HUES48 (cell line): ENCODE measurements around the gene YPEL2.
"Not testable (repeated sequence)": the region's sequence is repeated elsewhere in the genome, so short reads cannot be mapped to it uniquely, and the experiment has no call there.

ENCODE experiments used
- H3K27ac ChIP-seq: one replicate; pipeline ENCODE4 v1.7.0; 2013; ENCODE audit warnings: low read depth, low read length, inconsistent platforms
- H3K27me3 ChIP-seq: 2 replicates; pipeline ENCODE4 v1.6.1; 2013; ENCODE audit warnings: mild to moderate bottlenecking, low read length; ENCODE audit not compliant: control insufficient read depth, insufficient read depth
- H3K36me3 ChIP-seq: 2 replicates; pipeline ENCODE4 v1.6.1; 2013; ENCODE audit warnings: low read length; ENCODE audit not compliant: control insufficient read depth, insufficient read depth
- H3K4me1 ChIP-seq: 2 replicates; pipeline ENCODE4 v1.6.1; 2013; ENCODE audit warnings: mild to moderate bottlenecking, low read length; ENCODE audit not compliant: control insufficient read depth, insufficient read depth
- H3K4me3 ChIP-seq: 2 replicates; pipeline ENCODE4 v1.5.1; 2013; ENCODE audit warnings: mild to moderate bottlenecking, low read depth, low read length
- H3K9ac ChIP-seq: 2 replicates; pipeline ENCODE4 v1.6.1; 2013; ENCODE audit warnings: mild to moderate bottlenecking, low read depth, low read length, moderate library complexity
- H3K9me3 ChIP-seq: 2 replicates; pipeline ENCODE4 v1.6.1; 2013; ENCODE audit warnings: low read length; ENCODE audit not compliant: control insufficient read depth, insufficient read depth

YPEL2 gene

GRCh38 chr17:59400858-59401257 lies 69.4 kb downstream of the YPEL2 start:
- no peaks in the 10 kb centered on the region for H3K4me1 ChIP-seq
- H3K27ac ChIP-seq, result no peak overlapping the region
- H3K9me3 ChIP-seq, result no peaks in the 10 kb centered on the region
- H3K4me3 ChIP-seq, result no peak overlapping the region
- H3K36me3 ChIP-seq, result no peaks in the 10 kb centered on the region
- H3K27me3 ChIP-seq, result no peaks in the 10 kb centered on the region
- no peak overlapping the region for H3K9ac ChIP-seq

- H3K27ac ChIP-seq, result no peak overlapping the region
Observed at GRCh38 chr17:59401274-59401673, 69.8 kb downstream of the YPEL2 start.

GRCh38 chr17:59401725-59402124 lies 70.3 kb downstream of the YPEL2 start:
- Histone ChIP-seq H3K27me3 (no peaks in the 10 kb centered on the region), H3K4me3 (no peak overlapping the region), H3K4me1 (0 out of 2 replicates have a peak, but pooled peaks cover 2% of the 10 kb centered on the region), H3K9ac (no peak overlapping the region), H3K27ac (no peak overlapping the region), H3K36me3 (no peaks in the 10 kb centered on the region), H3K9me3 (no peaks in the 10 kb centered on the region)

More at GRCh38 chr17:59401274-59401673, 69.8 kb downstream of the YPEL2 start:
- H3K4me1 ChIP-seq, result no peaks in the 10 kb centered on the region
- H3K36me3 ChIP-seq, result no peaks in the 10 kb centered on the region
- no peak overlapping the region for H3K9ac ChIP-seq
- H3K27me3 ChIP-seq, result no peaks in the 10 kb centered on the region
- no peaks in the 10 kb centered on the region for H3K9me3 ChIP-seq
- H3K4me3 ChIP-seq, result no peak overlapping the region

GRCh38 chr17:59402760-59403159 lies 71.3 kb downstream of the YPEL2 start:
- H3K4me3 ChIP-seq, result no peak overlapping the region
- H3K36me3 ChIP-seq, result no peaks in the 10 kb centered on the region

GRCh38 chr17:59404471-59404870 lies 73.0 kb downstream of the YPEL2 start:
- no peak overlapping the region for H3K4me3 ChIP-seq
- peaks cover 7% of the 10 kb centered on the region; the same call in 1 of the 2 replicates for H3K4me1 ChIP-seq
- H3K9me3 ChIP-seq, result no peaks in the 10 kb centered on the region
- no peak overlapping the region for H3K9ac ChIP-seq
- H3K36me3 ChIP-seq, result no peaks in the 10 kb centered on the region
- no peaks in the 10 kb centered on the region for H3K27me3 ChIP-seq
- H3K27ac ChIP-seq, result no peak overlapping the region

More at GRCh38 chr17:59402760-59403159, 71.3 kb downstream of the YPEL2 start:
- Histone ChIP-seq H3K27ac (no peak overlapping the region), H3K9me3 (no peaks in the 10 kb centered on the region), H3K9ac (no peak overlapping the region), H3K4me1 (peaks cover 7% of the 10 kb centered on the region; the same call in 1 of the 2 replicates), H3K27me3 (no peaks in the 10 kb centered on the region)

- H3K9ac ChIP-seq, result no peak overlapping the region
Observed at GRCh38 chr17:59405944-59406705, 74.7 kb downstream of the YPEL2 start.

GRCh38 chr17:59406808-59407381 lies 75.4 kb downstream of the YPEL2 start:
- H3K27ac ChIP-seq, result peak overlapping the region; percentile 20

More at GRCh38 chr17:59405944-59406705, 74.7 kb downstream of the YPEL2 start:
- no peak overlapping the region for H3K4me3 ChIP-seq
- peaks cover 7% of the 10 kb centered on the region; the same call in 1 of the 2 replicates for H3K4me1 ChIP-seq
- H3K9me3 ChIP-seq, result no peaks in the 10 kb centered on the region
- H3K27ac ChIP-seq, result no peak overlapping the region
- no peaks in the 10 kb centered on the region for H3K36me3 ChIP-seq
- no peaks in the 10 kb centered on the region for H3K27me3 ChIP-seq

GRCh38 chr17:59409336-59410048 lies 78.0 kb downstream of the YPEL2 start:
- Histone ChIP-seq H3K9me3 (no peaks in the 10 kb centered on the region), H3K9ac (no peak overlapping the region), H3K4me3 (no peak overlapping the region), H3K4me1 (peaks cover 7% of the 10 kb centered on the region; the same call in 1 of the 2 replicates), H3K27me3 (no peaks in the 10 kb centered on the region), H3K36me3 (no peaks in the 10 kb centered on the region), H3K27ac (no peak overlapping the region)

More at GRCh38 chr17:59406808-59407381, 75.4 kb downstream of the YPEL2 start:
- Histone ChIP-seq H3K27me3 (no peaks in the 10 kb centered on the region), H3K9me3 (no peaks in the 10 kb centered on the region), H3K9ac (no peak overlapping the region), H3K4me3 (no peak overlapping the region), H3K4me1 (peaks cover 7% of the 10 kb centered on the region; the same call in 1 of the 2 replicates), H3K36me3 (no peaks in the 10 kb centered on the region)

GRCh38 chr17:59410049-59410437 lies 78.6 kb downstream of the YPEL2 start:
- H3K9ac ChIP-seq, result no peak overlapping the region

GRCh38 chr17:59412431-59412830 lies 81.0 kb downstream of the YPEL2 start:
- H3K9ac ChIP-seq, H3K36me3 ChIP-seq, H3K4me3 ChIP-seq, H3K27ac ChIP-seq, H3K4me1 ChIP-seq, H3K9me3 ChIP-seq, H3K27me3 ChIP-seq: not testable (repeated sequence)

More at GRCh38 chr17:59410049-59410437, 78.6 kb downstream of the YPEL2 start:
- Histone ChIP-seq H3K36me3 (no peaks in the 10 kb centered on the region), H3K27me3 (no peaks in the 10 kb centered on the region), H3K27ac (no peak overlapping the region), H3K9me3 (no peaks in the 10 kb centered on the region), H3K4me1 (peaks cover 7% of the 10 kb centered on the region; the same call in 1 of the 2 replicates), H3K4me3 (no peak overlapping the region)
